Neural cell (in vitro differentiated cells): Measurements from ENCODE around the gene ELOVL2. TPM values are rescaled to one million over a fixed set of nuclear protein-coding genes. Genes with fewer than 3 reads are reported as not detected.

Experiments used
- H2AFZ ChIP-seq: fragments of 200-600, 300-800 bp; sonication (generic), shearing (Covaris generic); 2 replicates; pipeline ENCODE4 v1.6.0; 2014; ENCODE audit warnings: low read depth, mild to moderate bottlenecking, antibody characterized with exemption, low read length, moderate library complexity
- H3F3A ChIP-seq: fragments of 200-600 bp; shearing (Covaris generic); 2 replicates; pipeline ENCODE4 v1.6.1; 2016; ENCODE audit warnings: mild to moderate bottlenecking, moderate library complexity, mixed read lengths, antibody characterized with exemption, low read length; ENCODE audit not compliant: insufficient read depth, poor library complexity, severe bottlenecking
- H3K27ac ChIP-seq: fragments of 200-600, 300-800 bp; sonication (generic), shearing (Covaris generic); 2 replicates; pipeline ENCODE4 v1.5.1; 2014; ENCODE audit warnings: mild to moderate bottlenecking, low read length, moderate library complexity
- H3K27me3 ChIP-seq: fragments of 300-800, 200-600 bp; sonication (generic), shearing (Covaris generic); 2 replicates; pipeline ENCODE4 v1.6.0; 2014; ENCODE audit warnings: mild to moderate bottlenecking, low read depth, low read length, moderate library complexity; ENCODE audit not compliant: insufficient read depth
- H3K36me3 ChIP-seq: fragments of 300-800, 200-600 bp; sonication (generic), shearing (Covaris generic); 2 replicates; pipeline ENCODE4 v1.5.1; 2014; ENCODE audit warnings: mild to moderate bottlenecking, antibody characterized with exemption, low read length, moderate library complexity; ENCODE audit not compliant: insufficient read depth
- H3K4me2 ChIP-seq: fragments of 300-800, 200-600 bp; sonication (generic), shearing (Covaris generic); 2 replicates; pipeline ENCODE4 v1.6.0; 2014; ENCODE audit warnings: mild to moderate bottlenecking, low read length
- H3K4me3 ChIP-seq: fragments of 300-800, 200-600 bp; sonication (generic), shearing (Covaris generic); 2 replicates; pipeline ENCODE4 v1.5.1; 2014; ENCODE audit warnings: mild to moderate bottlenecking, low read length, moderate library complexity
- H3K79me2 ChIP-seq: fragments of 200-600 bp; shearing (Covaris generic); replicated peaks from 2 replicates; pipeline ENCODE4 v1.6.0; 2014; ENCODE audit warnings: mild to moderate bottlenecking, low read length, moderate library complexity; ENCODE audit not compliant: insufficient read depth
- H3K9ac ChIP-seq: fragments of 300-800, 200-600 bp; sonication (generic), shearing (Covaris generic); 2 replicates; pipeline ENCODE4 v1.6.1; 2016; ENCODE audit warnings: mild to moderate bottlenecking, low read length, mixed read lengths
- H3K9me2 ChIP-seq: fragments of 200-600 bp; shearing (Covaris generic); 2 replicates; pipeline ENCODE4 v1.6.1; 2016; ENCODE audit warnings: mild to moderate bottlenecking, low read length, mixed read lengths; ENCODE audit not compliant: insufficient read depth
- H3K9me3 ChIP-seq: fragments of 200-600, 300-800 bp; sonication (generic), shearing (Covaris generic); 2 replicates; pipeline ENCODE4 v1.6.1; 2016; ENCODE audit warnings: mild to moderate bottlenecking, mixed run types, low read length, moderate library complexity, mixed read lengths
- H4K20me1 ChIP-seq: fragments of 200-600 bp; shearing (Covaris generic); 2 replicates; pipeline ENCODE4 v1.6.1; 2016; ENCODE audit warnings: mild to moderate bottlenecking, mixed run types; ENCODE audit not compliant: insufficient read depth
- EP300 ChIP-seq: fragments of 450-650 bp; conservative IDR thresholded peaks from 2 replicates; pipeline ENCODE4 v1.6.1; 2014; ENCODE audit warnings: antibody characterized with exemption, mild to moderate bottlenecking, moderate library complexity; ENCODE audit not compliant: poor library complexity, severe bottlenecking
- EZH2 ChIP-seq: fragments of 200-600, 300-800 bp; shearing (Covaris generic), sonication (generic); IDR thresholded peaks from 2 replicates; pipeline ENCODE4 v1.6.1; 2014; ENCODE audit warnings: antibody characterized with exemption, low read length, borderline replicate concordance, mild to moderate bottlenecking; ENCODE audit not compliant: insufficient read depth, poor library complexity, severe bottlenecking
- MXI1 ChIP-seq: fragments of 450-650 bp; conservative IDR thresholded peaks from 2 replicates; pipeline ENCODE4 v1.6.1; 2014; ENCODE audit warnings: antibody characterized with exemption, mild to moderate bottlenecking; ENCODE audit not compliant: poor library complexity, severe bottlenecking
- POLR2AphosphoS5 ChIP-seq: IDR thresholded peaks from 2 replicates; pipeline ENCODE4 v1.6.1; 2012
- RAD21 ChIP-seq: fragments of 450-650 bp; conservative IDR thresholded peaks from 2 replicates; pipeline ENCODE4 v1.6.1; 2014; ENCODE audit warnings: antibody characterized with exemption, mild to moderate bottlenecking, moderate library complexity
- SMC3 ChIP-seq: fragments of 450-650 bp; conservative IDR thresholded peaks from 2 replicates; pipeline ENCODE4 v1.6.1; 2014; ENCODE audit warnings: antibody characterized with exemption, mild to moderate bottlenecking, moderate library complexity; ENCODE audit not compliant: poor library complexity
- TAF1 ChIP-seq: IDR thresholded peaks from 2 replicates; pipeline ENCODE4 v1.6.1; 2012; ENCODE audit warnings: low read depth
- polyA plus RNA-seq: library from polyadenylated mRNA; depleted of rRNA; stranded (reverse); fragments of >200 nt; gene quantifications from 2 replicates; pipeline ENCODE4 v1.2.3, GENCODE V29; 2014
- TF ChIP-seq, protein P1 (sequence below): fragments of 450-650 bp; IDR thresholded peaks from 2 replicates; pipeline ENCODE4 v1.5.1; 2014; ENCODE audit warnings: antibody characterized with exemption, mild to moderate bottlenecking, moderate library complexity; ENCODE audit not compliant: poor library complexity, severe bottlenecking
- TF ChIP-seq, protein P2 (sequence below): IDR thresholded peaks from 2 replicates; pipeline ENCODE4 v1.6.1; 2012; ENCODE audit warnings: borderline replicate concordance

Gene ELOVL2
- polyA plus RNA-seq, 1 donor from 2014 or later = 5.4 TPM

- Histone ChIP-seq H3K79me2 (no peaks in the 10 kb centered on the region), H3K9me3 (no peaks in the 10 kb centered on the region), H3K27ac (no peak overlapping the region), H3K27me3 (no peaks in the 10 kb centered on the region), H3K4me2 (no peak overlapping the region), H3K4me3 (no peak overlapping the region), H3K36me3 (no peaks in the 10 kb centered on the region), H3K9me2 (no peaks in the 10 kb centered on the region), H3K9ac (no peak overlapping the region), H3F3A (no peaks in the 10 kb centered on the region), H2AFZ (no peak overlapping the region), H4K20me1 (no peaks in the 10 kb centered on the region)
- TF ChIP-seq EZH2 (no peak), EP300 (no peak), TAF1 (no peak), RAD21 (no peak), POLR2AphosphoS5 (no peak), MXI1 (no peak), SMC3 (no peak)
- TF ChIP-seq, protein P1, sequence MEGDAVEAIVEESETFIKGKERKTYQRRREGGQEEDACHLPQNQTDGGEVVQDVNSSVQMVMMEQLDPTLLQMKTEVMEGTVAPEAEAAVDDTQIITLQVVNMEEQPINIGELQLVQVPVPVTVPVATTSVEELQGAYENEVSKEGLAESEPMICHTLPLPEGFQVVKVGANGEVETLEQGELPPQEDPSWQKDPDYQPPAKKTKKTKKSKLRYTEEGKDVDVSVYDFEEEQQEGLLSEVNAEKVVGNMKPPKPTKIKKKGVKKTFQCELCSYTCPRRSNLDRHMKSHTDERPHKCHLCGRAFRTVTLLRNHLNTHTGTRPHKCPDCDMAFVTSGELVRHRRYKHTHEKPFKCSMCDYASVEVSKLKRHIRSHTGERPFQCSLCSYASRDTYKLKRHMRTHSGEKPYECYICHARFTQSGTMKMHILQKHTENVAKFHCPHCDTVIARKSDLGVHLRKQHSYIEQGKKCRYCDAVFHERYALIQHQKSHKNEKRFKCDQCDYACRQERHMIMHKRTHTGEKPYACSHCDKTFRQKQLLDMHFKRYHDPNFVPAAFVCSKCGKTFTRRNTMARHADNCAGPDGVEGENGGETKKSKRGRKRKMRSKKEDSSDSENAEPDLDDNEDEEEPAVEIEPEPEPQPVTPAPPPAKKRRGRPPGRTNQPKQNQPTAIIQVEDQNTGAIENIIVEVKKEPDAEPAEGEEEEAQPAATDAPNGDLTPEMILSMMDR = no peak
- TF ChIP-seq, protein P2, sequence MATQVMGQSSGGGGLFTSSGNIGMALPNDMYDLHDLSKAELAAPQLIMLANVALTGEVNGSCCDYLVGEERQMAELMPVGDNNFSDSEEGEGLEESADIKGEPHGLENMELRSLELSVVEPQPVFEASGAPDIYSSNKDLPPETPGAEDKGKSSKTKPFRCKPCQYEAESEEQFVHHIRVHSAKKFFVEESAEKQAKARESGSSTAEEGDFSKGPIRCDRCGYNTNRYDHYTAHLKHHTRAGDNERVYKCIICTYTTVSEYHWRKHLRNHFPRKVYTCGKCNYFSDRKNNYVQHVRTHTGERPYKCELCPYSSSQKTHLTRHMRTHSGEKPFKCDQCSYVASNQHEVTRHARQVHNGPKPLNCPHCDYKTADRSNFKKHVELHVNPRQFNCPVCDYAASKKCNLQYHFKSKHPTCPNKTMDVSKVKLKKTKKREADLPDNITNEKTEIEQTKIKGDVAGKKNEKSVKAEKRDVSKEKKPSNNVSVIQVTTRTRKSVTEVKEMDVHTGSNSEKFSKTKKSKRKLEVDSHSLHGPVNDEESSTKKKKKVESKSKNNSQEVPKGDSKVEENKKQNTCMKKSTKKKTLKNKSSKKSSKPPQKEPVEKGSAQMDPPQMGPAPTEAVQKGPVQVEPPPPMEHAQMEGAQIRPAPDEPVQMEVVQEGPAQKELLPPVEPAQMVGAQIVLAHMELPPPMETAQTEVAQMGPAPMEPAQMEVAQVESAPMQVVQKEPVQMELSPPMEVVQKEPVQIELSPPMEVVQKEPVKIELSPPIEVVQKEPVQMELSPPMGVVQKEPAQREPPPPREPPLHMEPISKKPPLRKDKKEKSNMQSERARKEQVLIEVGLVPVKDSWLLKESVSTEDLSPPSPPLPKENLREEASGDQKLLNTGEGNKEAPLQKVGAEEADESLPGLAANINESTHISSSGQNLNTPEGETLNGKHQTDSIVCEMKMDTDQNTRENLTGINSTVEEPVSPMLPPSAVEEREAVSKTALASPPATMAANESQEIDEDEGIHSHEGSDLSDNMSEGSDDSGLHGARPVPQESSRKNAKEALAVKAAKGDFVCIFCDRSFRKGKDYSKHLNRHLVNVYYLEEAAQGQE = no peak
These were observed 22.6 kb upstream of the ELOVL2 start for GRCh38 chr6:11066505-11067347.

DNA sequence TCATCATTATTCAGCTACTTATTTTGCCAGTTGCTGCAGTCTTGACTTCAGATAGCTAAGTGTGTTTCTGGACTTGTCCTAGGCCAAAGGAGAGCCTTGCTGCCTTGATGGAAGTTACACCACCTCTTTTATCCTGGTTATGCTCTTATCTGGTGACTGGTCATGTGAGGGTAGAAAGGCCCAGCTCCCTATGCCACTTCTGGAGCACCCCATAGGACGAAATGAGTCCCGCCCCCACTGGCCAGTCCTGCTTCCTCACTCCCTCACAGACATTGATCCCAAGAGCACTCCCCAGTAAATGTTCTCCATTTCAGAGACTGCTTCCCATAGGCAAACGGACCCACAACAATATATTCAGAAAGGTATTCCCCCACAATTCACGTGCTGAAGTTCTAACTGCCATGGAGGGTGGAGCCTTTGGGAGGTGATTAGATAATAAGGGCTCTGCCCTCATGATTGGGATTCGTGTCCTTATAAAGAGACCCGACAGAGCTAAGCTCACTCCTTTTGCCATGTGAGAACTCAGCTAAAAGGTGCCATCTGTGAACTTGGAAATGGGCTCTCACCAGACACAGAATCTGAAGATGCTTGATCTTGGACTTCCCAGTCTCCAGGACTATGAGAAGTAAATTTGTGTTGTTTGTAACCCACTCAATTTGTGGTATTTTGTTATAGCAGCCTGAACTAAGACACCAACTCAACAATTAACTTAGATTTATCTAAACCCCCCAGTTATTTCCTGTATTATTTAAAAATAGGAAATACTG lies 21.5 kb upstream of the ELOVL2 start:
- Histone ChIP-seq H3F3A (no peaks in the 10 kb centered on the region), H3K4me3 (no peak overlapping the region), H2AFZ (no peak overlapping the region), H3K9me3 (no peaks in the 10 kb centered on the region), H3K4me2 (no peak overlapping the region), H3K9me2 (no peaks in the 10 kb centered on the region), H3K27me3 (no peaks in the 10 kb centered on the region), H4K20me1 (no peaks in the 10 kb centered on the region), H3K9ac (no peak overlapping the region), H3K27ac (no peak overlapping the region), H3K36me3 (no peaks in the 10 kb centered on the region), H3K79me2 (no peaks in the 10 kb centered on the region)
- no peak for TF ChIP-seq RAD21
- no peak for TF ChIP-seq MXI1
- TF ChIP-seq TAF1 = no peak
- no peak for TF ChIP-seq EZH2
